Measurements from ENCODE around the gene SRP68. TPM values are rescaled to one million over a fixed set of nuclear protein-coding genes. Genes with fewer than 3 reads are reported as not detected.
A peak's percentile ranks its signal among the peaks of the same experiment; 100 is the strongest.

SRP68 gene
- total RNA-seq, 2 donors from 2014 or later: 26.2 to 27.7 TPM

DNA sequence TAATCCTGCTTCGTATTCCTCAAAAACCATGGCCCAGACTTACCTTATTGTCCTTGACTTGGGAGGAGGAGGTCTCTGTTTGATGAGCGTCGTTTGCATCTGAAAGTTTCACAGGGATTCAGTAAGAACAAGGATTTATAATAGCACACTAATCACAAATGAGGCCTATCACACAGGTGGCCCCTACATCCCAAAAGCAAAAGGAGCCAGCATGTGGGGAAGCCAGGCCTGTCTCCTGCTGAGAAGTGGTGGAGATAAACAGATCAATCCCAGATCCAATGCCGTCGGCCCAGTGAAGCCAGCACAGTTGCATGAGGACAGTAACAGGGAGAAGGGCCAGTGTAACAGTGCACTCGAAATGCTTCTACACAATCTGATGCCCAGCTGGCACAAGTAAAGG is 31.9 kb downstream of the SRP68 start:
- Histone ChIP-seq H3K4me1 (peaks cover 4% of the 10 kb centered on the region), H3K4me3 (no peak overlapping the region), H3K9me3 (no peaks in the 10 kb centered on the region), H3K27me3 (no peaks in the 10 kb centered on the region), H3K27ac (no peak overlapping the region), H3K36me3 (replicated peaks in 1 of 2; ENCODE audit: insufficient read depth in 1 of 2, low read depth in 2 of 2) (peaks cover 33 to 58% of the 10 kb centered on the region in 2 donors)
- TF ChIP-seq, protein P1, sequence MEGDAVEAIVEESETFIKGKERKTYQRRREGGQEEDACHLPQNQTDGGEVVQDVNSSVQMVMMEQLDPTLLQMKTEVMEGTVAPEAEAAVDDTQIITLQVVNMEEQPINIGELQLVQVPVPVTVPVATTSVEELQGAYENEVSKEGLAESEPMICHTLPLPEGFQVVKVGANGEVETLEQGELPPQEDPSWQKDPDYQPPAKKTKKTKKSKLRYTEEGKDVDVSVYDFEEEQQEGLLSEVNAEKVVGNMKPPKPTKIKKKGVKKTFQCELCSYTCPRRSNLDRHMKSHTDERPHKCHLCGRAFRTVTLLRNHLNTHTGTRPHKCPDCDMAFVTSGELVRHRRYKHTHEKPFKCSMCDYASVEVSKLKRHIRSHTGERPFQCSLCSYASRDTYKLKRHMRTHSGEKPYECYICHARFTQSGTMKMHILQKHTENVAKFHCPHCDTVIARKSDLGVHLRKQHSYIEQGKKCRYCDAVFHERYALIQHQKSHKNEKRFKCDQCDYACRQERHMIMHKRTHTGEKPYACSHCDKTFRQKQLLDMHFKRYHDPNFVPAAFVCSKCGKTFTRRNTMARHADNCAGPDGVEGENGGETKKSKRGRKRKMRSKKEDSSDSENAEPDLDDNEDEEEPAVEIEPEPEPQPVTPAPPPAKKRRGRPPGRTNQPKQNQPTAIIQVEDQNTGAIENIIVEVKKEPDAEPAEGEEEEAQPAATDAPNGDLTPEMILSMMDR (IDR thresholded peaks at IDR 0.05): no peak
- TF ChIP-seq POLR2A (IDR thresholded peaks at IDR 0.05): no peak
- intact Hi-C loops (cut with DNase I): no loop called here
- 63 to 71% methylated on average over 6 of the region's 6 CpGs for WGBS, 2 donors
- DNase-seq (no peak), ATAC-seq (no peak)

DNA sequence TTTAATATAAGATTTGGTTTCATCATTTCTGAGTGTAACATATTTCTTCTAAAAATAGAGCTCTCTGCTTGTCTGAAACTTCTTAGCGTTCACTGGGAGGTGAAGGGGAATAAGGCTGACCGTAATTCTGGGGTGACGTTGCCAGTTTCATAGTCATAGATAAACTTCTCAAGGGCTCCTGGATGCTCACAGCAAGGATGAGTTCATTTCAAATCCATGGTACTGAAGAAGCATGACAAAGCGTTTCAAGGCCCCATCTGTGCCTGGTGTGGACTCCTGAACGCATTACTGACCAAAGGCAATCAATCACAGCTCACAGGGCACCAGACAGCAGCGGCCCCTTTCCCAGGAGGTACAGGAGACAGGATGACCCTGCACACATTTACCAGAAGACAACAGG is 33.2 kb downstream of the SRP68 start:
- Histone ChIP-seq H3K36me3 (replicated peaks in 1 of 2; ENCODE audit: insufficient read depth in 1 of 2, low read depth in 2 of 2) (peaks cover 23 to 50% of the 10 kb centered on the region in 2 donors), H3K4me3 (no peak overlapping the region), H3K27me3 (no peaks in the 10 kb centered on the region), H3K27ac (no peak overlapping the region), H3K9me3 (no peaks in the 10 kb centered on the region), H3K4me1 (peaks cover 4% of the 10 kb centered on the region)
- ATAC-seq: no peak
- intact Hi-C loops (cut with DNase I): no loop called here
- WGBS, 2 donors: 81 to 83% methylated on average over 6 of the region's 6 CpGs
- no peak for DNase-seq
- TF ChIP-seq, protein P1 (IDR thresholded peaks at IDR 0.05): no peak
- no peak for TF ChIP-seq POLR2A (IDR thresholded peaks at IDR 0.05)

DNA sequence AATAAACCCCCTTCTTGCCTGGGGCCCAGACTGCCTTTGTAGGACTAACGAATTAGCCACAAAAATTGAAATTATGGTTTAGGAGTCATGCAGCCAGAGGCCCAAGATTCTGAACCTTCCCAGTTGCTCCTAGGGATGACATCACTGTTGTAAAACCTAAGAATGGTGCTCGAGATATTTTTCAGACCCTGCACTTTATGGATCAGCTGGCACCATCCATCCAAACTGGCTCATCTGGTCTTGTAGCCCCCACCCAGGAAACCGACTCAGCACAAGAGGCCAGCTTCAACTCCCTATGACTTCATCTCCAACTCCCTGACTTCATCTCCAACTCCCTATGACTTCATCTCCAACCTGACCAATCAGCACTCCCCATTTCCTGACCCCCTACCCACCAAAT is 34.3 kb downstream of the SRP68 start:
- Histone ChIP-seq H3K4me1 (peaks cover 4% of the 10 kb centered on the region), H3K27ac (no peak overlapping the region), H3K4me3 (no peak overlapping the region), H3K9me3 (no peaks in the 10 kb centered on the region), H3K36me3 (replicated peaks in 1 of 2; ENCODE audit: insufficient read depth in 1 of 2, low read depth in 2 of 2) (peaks cover 12 to 39% of the 10 kb centered on the region in 2 donors), H3K27me3 (no peaks in the 10 kb centered on the region)
- DNase-seq (no peak), ATAC-seq (no peak)
- intact Hi-C loops (cut with DNase I): no loop called here
- no peak for TF ChIP-seq POLR2A (IDR thresholded peaks at IDR 0.05)
- TF ChIP-seq, protein P1 (IDR thresholded peaks at IDR 0.05): no peak
- 85 to 86% methylated on average over 3 of the region's 3 CpGs for WGBS, 2 donors

DNA sequence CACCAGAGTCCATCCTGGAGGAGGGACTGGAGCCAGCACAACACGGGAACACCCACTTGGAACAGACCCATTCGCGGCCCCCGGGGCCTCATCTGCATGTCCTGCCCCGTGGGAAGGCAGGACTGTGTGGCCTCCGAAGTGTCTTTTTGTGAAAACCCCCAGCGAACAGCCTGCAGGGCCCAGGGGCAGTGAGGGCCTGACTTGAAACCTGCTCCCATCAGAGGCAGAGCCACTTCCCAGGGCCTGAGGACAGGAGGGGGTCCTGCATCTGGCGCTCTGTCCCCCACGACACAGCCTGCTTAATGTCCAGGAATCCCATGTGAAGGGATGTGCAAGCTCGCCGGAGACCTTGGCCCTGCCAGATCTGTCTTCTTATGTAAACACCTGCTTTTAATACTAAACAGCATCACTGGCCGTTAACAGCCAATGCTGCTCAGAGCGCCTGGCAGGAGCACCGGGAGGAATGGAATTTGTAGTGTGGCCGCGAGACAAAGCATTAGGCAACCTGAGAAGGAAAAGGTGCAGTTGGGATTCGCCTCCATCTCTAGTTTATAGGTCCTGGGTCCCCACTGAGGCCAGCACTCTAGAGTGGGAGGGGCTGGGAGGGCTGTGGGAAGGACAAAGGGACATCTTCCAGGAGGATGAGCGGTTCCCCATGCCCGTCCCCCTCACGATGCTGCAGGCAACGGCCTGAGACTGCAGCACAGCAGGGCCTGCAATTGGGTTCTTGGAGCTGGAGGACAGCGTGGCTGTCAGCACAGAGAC is 35.6 kb downstream of the SRP68 start:
- Histone ChIP-seq H3K36me3 (replicated peaks in 1 of 2; ENCODE audit: insufficient read depth in 1 of 2, low read depth in 2 of 2) (peaks cover 6 to 32% of the 10 kb centered on the region in 2 donors), H3K4me1 (peaks cover 16% of the 10 kb centered on the region), H3K4me3 (no peak overlapping the region), H3K9me3 (no peaks in the 10 kb centered on the region), H3K27ac (no peak overlapping the region), H3K27me3 (no peaks in the 10 kb centered on the region)
- WGBS, 2 donors: 44 to 49% methylated on average over 16 to 22 of the region's 22 CpGs
- peak; percentile 15 for ATAC-seq
- TF ChIP-seq POLR2A (IDR thresholded peaks at IDR 0.05): no peak
- TF ChIP-seq, protein P1 (IDR thresholded peaks at IDR 0.05): no peak
- intact Hi-C loops (cut with DNase I): no loop called here
- DNase-seq: peak in 1 of 4 donors; percentile 20

Measured in body of pancreas (tissue), 4 donors.